Liver (tissue), 9 donors: ENCODE results near the gene NDUFS2. TPM values are rescaled to one million over a fixed set of nuclear protein-coding genes. Genes with fewer than 3 reads are reported as not detected.
A peak's percentile ranks its signal among the peaks of the same experiment; 100 is the strongest.

Experiments used
- DNase-seq: peaks from one replicate; pipeline ENCODE4 v3.0.0-alpha.2; 2017; ENCODE audit warnings: low spot score
- H3K27ac ChIP-seq, 2 donors: one replicate each; pipeline ENCODE4 v1.7.0; 2013; ENCODE audit warnings: inconsistent platforms in 2 of 2, low read length in 2 of 2, control low read depth in 1 of 2, low read depth in 1 of 2, mild to moderate bottlenecking in 1 of 2
- H3K27me3 ChIP-seq, 4 donors: one replicate each; pipeline versions ENCODE4 v1.6.1 to v1.7.0; 2013; ENCODE audit warnings: low read length in 3 of 4, inconsistent platforms in 1 of 4, mild to moderate bottlenecking in 1 of 4, moderate library complexity in 1 of 4; ENCODE audit not compliant: control insufficient read depth in 4 of 4, insufficient read depth in 4 of 4
- H3K36me3 ChIP-seq, 4 donors: one replicate each; pipeline versions ENCODE4 v1.6.1 to v1.7.0; 2013; ENCODE audit warnings: low read length in 3 of 4, mild to moderate bottlenecking in 3 of 4, low read depth in 1 of 4, moderate library complexity in 1 of 4; ENCODE audit not compliant: control insufficient read depth in 4 of 4, insufficient read depth in 3 of 4
- H3K4me1 ChIP-seq, 4 donors: one replicate each; pipeline versions ENCODE4 v1.6.1 to v1.7.0; 2013; ENCODE audit warnings: low read length in 3 of 4, mild to moderate bottlenecking in 3 of 4, moderate library complexity in 1 of 4; ENCODE audit not compliant: control insufficient read depth in 4 of 4, insufficient read depth in 4 of 4
- H3K4me3 ChIP-seq, 3 donors: one replicate each; pipeline versions ENCODE4 v1.6.1 to v1.7.0; 2013; ENCODE audit warnings: low read length in 3 of 3, control low read depth in 1 of 3, low read depth in 1 of 3, mild to moderate bottlenecking in 1 of 3
- H3K9ac ChIP-seq, 2 donors: one replicate each; pipeline ENCODE4 v1.7.0; 2013; ENCODE audit warnings: low read length in 2 of 2, mild to moderate bottlenecking in 2 of 2, moderate library complexity in 2 of 2, control low read depth in 1 of 2, low read depth in 1 of 2
- H3K9me3 ChIP-seq, 4 donors: one replicate each; pipeline versions ENCODE4 v1.6.1 to v1.7.0; 2013; ENCODE audit warnings: low read length in 3 of 4; ENCODE audit not compliant: control insufficient read depth in 4 of 4
- EGR1 ChIP-seq, 2 donors: IDR thresholded peaks; 2 replicates each; pipeline ENCODE4 v1.6.1; 2016 to 2018; ENCODE audit warnings: antibody characterized with exemption in 2 of 2, low read depth in 2 of 2
- FOXA1 ChIP-seq: IDR thresholded peaks from 2 replicates; pipeline ENCODE4 v1.6.1; 2016; ENCODE audit warnings: antibody characterized with exemption
- HNF4G ChIP-seq: IDR thresholded peaks from 2 replicates; pipeline ENCODE4 v1.6.1; 2016; ENCODE audit warnings: antibody characterized with exemption
- JUND ChIP-seq, 2 donors: IDR thresholded peaks; 2 replicates each; pipeline ENCODE4 v1.6.1; 2016; ENCODE audit warnings: antibody characterized with exemption in 2 of 2
- NR2F2 ChIP-seq: IDR thresholded peaks from 2 replicates; pipeline ENCODE4 v1.6.1; 2016; ENCODE audit warnings: antibody characterized with exemption
- RAD21 ChIP-seq, 2 donors: IDR thresholded peaks; 2 replicates each; pipeline ENCODE4 v1.6.1; 2016; ENCODE audit warnings: antibody characterized with exemption in 2 of 2, mild to moderate bottlenecking in 2 of 2
- RXRA ChIP-seq, 2 donors: IDR thresholded peaks; 2 replicates each; pipeline ENCODE4 v1.6.1; 2017 to 2018; ENCODE audit warnings: antibody characterized with exemption in 2 of 2, mild to moderate bottlenecking in 1 of 2
- SP1 ChIP-seq: IDR thresholded peaks from 2 replicates; pipeline ENCODE4 v1.6.1; 2018; ENCODE audit warnings: antibody characterized with exemption, mild to moderate bottlenecking
- YY1 ChIP-seq: IDR thresholded peaks from 2 replicates; pipeline ENCODE4 v1.6.1; 2016; ENCODE audit warnings: antibody characterized with exemption, mild to moderate bottlenecking
- WGBS: extraction: QIAGEN DNeasy Blood & Tissue Kit; methylation state at CpG from one replicate; pipeline ENCODE4 v1.1.7; 2013; 5-methylcytosine and 5-hydroxymethylcytosine counted together
- polyA plus RNA-seq, 2 donors: library from polyadenylated mRNA; stranded (reverse) in 1 of 2; unstranded in 1 of 2; fragments of 200-250 nt in 1 of 2; fragments of >200 nt in 1 of 2; fragmentation: Nextera tagmentation in 1 of 2; extraction: Ambion mirVana in 1 of 2; gene quantifications; one replicate each; pipeline versions ENCODE4 v1.2.1 to v1.2.3, GENCODE V29; 2013 to 2015
- total RNA-seq, 2 donors: library from RNA; depleted of rRNA; stranded (reverse); fragments of >200 nt; gene quantifications; one replicate each; pipeline ENCODE4 v1.2.3, GENCODE V29; 2014
- TF ChIP-seq, protein P1 (sequence below): IDR thresholded peaks from 2 replicates; pipeline ENCODE4 v1.6.1; 2016; ENCODE audit warnings: antibody characterized with exemption
- TF ChIP-seq, protein P2 (sequence below): IDR thresholded peaks from 2 replicates; pipeline ENCODE4 v1.6.1; 2016; ENCODE audit warnings: antibody characterized with exemption
- TF ChIP-seq, protein P3 (sequence below): IDR thresholded peaks from 2 replicates; pipeline ENCODE4 v1.6.1; 2016; ENCODE audit warnings: antibody characterized with exemption, mild to moderate bottlenecking
- TF ChIP-seq, protein P4 (sequence below): IDR thresholded peaks from 2 replicates; pipeline ENCODE4 v1.6.1; 2016; ENCODE audit warnings: antibody characterized with exemption
- TF ChIP-seq, protein P5 (sequence below): fragments of 150-350 bp; IDR thresholded peaks from 2 replicates; pipeline ENCODE4 v1.5.1; 2017; ENCODE audit warnings: improper control_type of control experiment, low read depth, low read length; ENCODE audit not compliant: missing input control
- donor health status: healthy.
- donor health status: healthy.
- donor health status: healthy.
- donor health status: healthy.
- donor health status: healthy.

NDUFS2 gene
- total and polyA plus RNA-seq, 4 donors, result 93.3 to 167 (median 120) TPM

DNA sequence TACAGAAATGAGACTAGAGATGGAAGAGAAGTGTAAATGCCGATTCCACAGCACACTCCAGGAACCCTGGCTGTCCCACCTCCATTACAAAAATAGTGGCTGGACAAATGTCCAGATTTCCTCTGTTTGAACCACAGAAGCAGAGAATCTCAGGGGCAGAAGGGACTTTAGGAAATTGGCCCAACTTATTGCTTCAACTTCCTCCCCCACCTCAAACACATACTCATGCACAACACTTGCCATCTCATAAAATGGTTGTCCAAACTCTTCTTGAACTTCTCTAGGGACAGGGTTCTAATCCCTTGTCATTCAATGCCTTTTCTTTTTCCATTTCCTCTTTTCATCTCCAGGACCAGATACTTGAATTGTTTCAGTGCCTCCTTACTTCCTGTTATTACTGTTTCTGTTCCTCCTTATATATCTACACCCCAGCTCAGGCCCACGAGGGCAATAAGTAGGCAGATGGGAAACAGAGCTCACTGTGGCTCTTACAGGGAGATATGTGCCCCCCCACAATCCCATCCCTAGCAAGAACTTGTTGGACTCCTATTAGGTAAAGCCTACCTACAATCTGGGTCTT, 16.3 kb upstream of the NDUFS2 start:
- no peak for DNase-seq
- no peaks in the 10 kb centered on the region for H3K27me3 ChIP-seq
- no peak overlapping the region for H3K4me3 ChIP-seq
- peaks cover 0 to 3% (median 1%) of the 10 kb centered on the region in 4 donors for H3K4me1 ChIP-seq
- H3K9me3 ChIP-seq, result no peaks in the 10 kb centered on the region
- peak overlapping the region; percentile 77 to 78 for H3K27ac ChIP-seq
- H3K36me3 ChIP-seq, result peaks cover 0 to 1% (median 0%) of the 10 kb centered on the region in 4 donors
- TF ChIP-seq, protein P1, sequence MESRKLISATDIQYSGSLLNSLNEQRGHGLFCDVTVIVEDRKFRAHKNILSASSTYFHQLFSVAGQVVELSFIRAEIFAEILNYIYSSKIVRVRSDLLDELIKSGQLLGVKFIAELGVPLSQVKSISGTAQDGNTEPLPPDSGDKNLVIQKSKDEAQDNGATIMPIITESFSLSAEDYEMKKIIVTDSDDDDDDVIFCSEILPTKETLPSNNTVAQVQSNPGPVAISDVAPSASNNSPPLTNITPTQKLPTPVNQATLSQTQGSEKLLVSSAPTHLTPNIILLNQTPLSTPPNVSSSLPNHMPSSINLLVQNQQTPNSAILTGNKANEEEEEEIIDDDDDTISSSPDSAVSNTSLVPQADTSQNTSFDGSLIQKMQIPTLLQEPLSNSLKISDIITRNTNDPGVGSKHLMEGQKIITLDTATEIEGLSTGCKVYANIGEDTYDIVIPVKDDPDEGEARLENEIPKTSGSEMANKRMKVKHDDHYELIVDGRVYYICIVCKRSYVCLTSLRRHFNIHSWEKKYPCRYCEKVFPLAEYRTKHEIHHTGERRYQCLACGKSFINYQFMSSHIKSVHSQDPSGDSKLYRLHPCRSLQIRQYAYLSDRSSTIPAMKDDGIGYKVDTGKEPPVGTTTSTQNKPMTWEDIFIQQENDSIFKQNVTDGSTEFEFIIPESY, result no peak
- TF ChIP-seq FOXA1 (no peak), RAD21 (IDR thresholded peaks at IDR 0.05) (no peak), HNF4G (no peak), EGR1 (IDR thresholded peaks at IDR 0.05; ENCODE audit: low read depth in 2 of 2) (peak in 1 of 2 donors; percentile 13), NR2F2 (no peak)
- H3K9ac ChIP-seq, result no peak overlapping the region
- WGBS, result 58% methylated on average over 2 of the region's 2 CpGs

DNA sequence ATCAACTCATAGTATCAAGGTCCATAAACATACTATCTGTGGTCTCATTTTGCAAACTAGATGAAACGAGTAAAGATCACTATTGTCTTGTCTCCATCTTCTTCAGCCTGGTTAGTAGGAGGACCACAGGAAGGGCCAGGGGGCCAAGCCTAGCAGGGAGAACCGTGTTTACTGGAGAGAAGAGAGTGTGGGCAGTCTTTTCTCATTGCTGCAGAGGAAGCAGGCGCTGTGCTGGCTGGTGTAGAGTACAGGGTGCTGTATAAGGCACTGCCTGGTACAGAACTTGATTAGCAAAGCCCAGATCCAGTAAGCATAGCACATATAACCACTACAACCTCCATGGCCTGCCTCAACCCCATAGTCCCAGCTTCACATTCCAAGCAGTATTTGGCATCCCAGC, 14.9 kb upstream of the NDUFS2 start:
- H3K9ac ChIP-seq, result no peak overlapping the region
- no peak overlapping the region for H3K4me3 ChIP-seq
- peaks cover 0 to 5% (median under 1%) of the 10 kb centered on the region in 4 donors for H3K36me3 ChIP-seq
- DNase-seq, result no peak
- no peak overlapping the region for H3K27ac ChIP-seq
- H3K9me3 ChIP-seq, result no peaks in the 10 kb centered on the region
- 80% methylated on average over 3 of the region's 3 CpGs for WGBS
- no peaks in the 10 kb centered on the region for H3K27me3 ChIP-seq
- H3K4me1 ChIP-seq, result peaks cover 0 to 3% (median 1%) of the 10 kb centered on the region in 4 donors
- TF ChIP-seq, protein P1, result no peak
- TF ChIP-seq JUND (IDR thresholded peaks at IDR 0.05) (no peak), NR2F2 (no peak), RXRA (IDR thresholded peaks at IDR 0.05) (no peak), YY1 (no peak), SP1 (no peak), RAD21 (IDR thresholded peaks at IDR 0.05) (no peak), FOXA1 (no peak)
- TF ChIP-seq, protein P2, sequence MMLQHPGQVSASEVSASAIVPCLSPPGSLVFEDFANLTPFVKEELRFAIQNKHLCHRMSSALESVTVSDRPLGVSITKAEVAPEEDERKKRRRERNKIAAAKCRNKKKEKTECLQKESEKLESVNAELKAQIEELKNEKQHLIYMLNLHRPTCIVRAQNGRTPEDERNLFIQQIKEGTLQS, result no peak
- TF ChIP-seq, protein P3, sequence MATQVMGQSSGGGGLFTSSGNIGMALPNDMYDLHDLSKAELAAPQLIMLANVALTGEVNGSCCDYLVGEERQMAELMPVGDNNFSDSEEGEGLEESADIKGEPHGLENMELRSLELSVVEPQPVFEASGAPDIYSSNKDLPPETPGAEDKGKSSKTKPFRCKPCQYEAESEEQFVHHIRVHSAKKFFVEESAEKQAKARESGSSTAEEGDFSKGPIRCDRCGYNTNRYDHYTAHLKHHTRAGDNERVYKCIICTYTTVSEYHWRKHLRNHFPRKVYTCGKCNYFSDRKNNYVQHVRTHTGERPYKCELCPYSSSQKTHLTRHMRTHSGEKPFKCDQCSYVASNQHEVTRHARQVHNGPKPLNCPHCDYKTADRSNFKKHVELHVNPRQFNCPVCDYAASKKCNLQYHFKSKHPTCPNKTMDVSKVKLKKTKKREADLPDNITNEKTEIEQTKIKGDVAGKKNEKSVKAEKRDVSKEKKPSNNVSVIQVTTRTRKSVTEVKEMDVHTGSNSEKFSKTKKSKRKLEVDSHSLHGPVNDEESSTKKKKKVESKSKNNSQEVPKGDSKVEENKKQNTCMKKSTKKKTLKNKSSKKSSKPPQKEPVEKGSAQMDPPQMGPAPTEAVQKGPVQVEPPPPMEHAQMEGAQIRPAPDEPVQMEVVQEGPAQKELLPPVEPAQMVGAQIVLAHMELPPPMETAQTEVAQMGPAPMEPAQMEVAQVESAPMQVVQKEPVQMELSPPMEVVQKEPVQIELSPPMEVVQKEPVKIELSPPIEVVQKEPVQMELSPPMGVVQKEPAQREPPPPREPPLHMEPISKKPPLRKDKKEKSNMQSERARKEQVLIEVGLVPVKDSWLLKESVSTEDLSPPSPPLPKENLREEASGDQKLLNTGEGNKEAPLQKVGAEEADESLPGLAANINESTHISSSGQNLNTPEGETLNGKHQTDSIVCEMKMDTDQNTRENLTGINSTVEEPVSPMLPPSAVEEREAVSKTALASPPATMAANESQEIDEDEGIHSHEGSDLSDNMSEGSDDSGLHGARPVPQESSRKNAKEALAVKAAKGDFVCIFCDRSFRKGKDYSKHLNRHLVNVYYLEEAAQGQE, result no peak
- TF ChIP-seq, protein P4, sequence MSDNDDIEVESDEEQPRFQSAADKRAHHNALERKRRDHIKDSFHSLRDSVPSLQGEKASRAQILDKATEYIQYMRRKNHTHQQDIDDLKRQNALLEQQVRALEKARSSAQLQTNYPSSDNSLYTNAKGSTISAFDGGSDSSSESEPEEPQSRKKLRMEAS, result no peak
- TF ChIP-seq, protein P5, sequence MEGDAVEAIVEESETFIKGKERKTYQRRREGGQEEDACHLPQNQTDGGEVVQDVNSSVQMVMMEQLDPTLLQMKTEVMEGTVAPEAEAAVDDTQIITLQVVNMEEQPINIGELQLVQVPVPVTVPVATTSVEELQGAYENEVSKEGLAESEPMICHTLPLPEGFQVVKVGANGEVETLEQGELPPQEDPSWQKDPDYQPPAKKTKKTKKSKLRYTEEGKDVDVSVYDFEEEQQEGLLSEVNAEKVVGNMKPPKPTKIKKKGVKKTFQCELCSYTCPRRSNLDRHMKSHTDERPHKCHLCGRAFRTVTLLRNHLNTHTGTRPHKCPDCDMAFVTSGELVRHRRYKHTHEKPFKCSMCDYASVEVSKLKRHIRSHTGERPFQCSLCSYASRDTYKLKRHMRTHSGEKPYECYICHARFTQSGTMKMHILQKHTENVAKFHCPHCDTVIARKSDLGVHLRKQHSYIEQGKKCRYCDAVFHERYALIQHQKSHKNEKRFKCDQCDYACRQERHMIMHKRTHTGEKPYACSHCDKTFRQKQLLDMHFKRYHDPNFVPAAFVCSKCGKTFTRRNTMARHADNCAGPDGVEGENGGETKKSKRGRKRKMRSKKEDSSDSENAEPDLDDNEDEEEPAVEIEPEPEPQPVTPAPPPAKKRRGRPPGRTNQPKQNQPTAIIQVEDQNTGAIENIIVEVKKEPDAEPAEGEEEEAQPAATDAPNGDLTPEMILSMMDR, result no peak
